GM18502 (cell line): ENCODE results near the gene RPUSD2.

Experiments
- ATAC-seq: cut with Tn5 transposase; IDR thresholded peaks from one replicate; pipeline ENCODE4 v1.9.1; 2021; ENCODE audit warnings: mild to moderate bottlenecking; ENCODE audit not compliant: unreplicated experiment, poor library complexity

Gene RPUSD2

GRCh38 chr15:40569129-40569953 is at the start of gene RPUSD2:
Gene RPUSD2, plus strand, starts transcription at chr15:40569299. Its CDS starts 39 bp downstream, at chr15:40569338.
- peak; percentile 39 for ATAC-seq

- ATAC-seq: no peak
Measured at GRCh38 chr15:40523611-40524010, 45.5 kb upstream of the RPUSD2 start.

DNA sequence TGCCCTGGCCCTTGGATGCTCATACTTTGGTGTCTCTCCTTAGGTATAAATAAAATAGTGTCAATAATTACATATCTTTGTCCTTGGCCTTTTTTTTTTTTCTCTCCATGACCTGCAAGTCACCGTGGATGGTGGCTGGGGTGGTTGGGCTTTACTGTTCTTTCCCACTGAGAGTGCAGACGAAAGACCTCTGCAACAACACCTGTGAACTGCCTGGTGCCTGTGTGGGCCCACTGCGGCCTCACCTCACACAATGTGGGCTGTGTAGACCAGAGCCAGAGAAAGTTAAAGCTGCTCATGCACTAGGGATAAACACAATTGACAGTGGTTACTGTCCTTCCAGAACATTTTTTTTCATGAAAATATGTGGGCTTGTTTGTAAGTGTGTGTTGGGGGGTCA is 43.2 kb upstream of the RPUSD2 start:
- ATAC-seq: no peak

DNA sequence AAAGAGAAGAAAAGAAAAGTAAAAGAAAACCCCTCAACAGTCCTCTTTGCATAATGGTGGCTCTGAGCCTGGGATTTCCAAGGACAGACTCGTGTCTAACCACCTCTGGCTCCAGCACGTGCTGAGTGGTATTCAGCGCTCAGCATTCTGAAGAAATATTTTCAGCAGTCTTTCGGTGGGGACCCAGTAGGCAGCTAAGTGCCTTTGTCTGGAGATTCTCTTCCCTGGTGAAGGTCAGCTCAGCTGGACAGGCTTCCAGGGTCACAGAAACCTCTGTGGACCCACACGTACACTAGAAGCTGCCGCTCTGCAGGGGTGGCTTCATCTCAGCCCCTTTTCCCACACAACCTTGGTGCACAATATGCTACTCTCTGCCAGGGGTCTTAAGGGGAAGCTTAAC is 40.3 kb upstream of the RPUSD2 start:
- ATAC-seq: no peak

GRCh38 chr15:40533763-40534364 is 35.2 kb upstream of the RPUSD2 start:
- ATAC-seq: no peak

DNA sequence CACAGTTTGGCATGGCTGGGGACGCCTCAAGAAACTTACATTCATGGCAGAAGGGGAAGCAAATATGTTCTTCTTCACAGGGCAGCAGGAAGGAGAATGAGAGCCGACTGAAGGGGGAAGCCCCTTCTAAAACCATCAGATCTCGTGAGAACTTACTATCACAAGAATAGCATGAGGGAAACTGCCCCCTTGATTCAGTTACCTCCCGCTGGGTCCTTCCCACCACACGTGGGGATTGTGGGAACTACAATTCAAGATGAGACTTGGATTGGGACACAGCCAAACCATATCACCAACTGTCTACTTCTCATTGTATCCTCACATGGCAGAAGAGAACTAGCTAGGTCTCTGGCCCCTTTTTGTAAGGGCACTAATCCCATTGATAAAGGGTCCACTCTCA is 34.7 kb upstream of the RPUSD2 start:
- ATAC-seq: no peak

- no peak for ATAC-seq
Measured at GRCh38 chr15:40536501-40536900, 32.6 kb upstream of the RPUSD2 start.

GRCh38 chr15:40538976-40539375 is 30.1 kb upstream of the RPUSD2 start:
- ATAC-seq: no peak

GRCh38 chr15:40543082-40543481 is 26.0 kb upstream of the RPUSD2 start:
- ATAC-seq: peak; percentile 36

- peak; percentile 76 for ATAC-seq
Measured at GRCh38 chr15:40543631-40544294, 25.3 kb upstream of the RPUSD2 start.

- no peak for ATAC-seq
Measured at GRCh38 chr15:40545457-40545856, 23.6 kb upstream of the RPUSD2 start.

GRCh38 chr15:40548610-40549009 is 20.5 kb upstream of the RPUSD2 start:
- no peak for ATAC-seq

DNA sequence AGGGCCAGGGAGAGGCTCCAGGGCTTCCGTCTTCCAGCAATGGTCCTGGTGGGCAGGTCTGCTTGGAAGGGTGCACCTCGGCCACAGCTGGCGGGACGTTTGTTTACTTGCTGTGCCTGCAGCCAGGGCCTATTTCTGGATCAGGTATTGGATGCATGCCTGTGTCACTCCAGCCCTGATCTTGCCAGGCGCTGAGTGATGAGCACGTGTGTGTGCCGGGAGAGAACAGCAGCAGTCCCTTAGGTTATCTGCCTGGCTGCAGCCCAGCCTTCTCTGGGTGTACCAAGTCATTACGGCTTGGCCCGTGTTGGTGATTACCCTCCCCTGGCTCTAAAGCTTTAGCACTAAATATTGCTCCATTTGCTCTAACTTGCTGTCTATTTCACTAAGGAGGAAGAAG is 19.2 kb upstream of the RPUSD2 start:
- ATAC-seq: peak; percentile 3

- ATAC-seq: peak; percentile 75
Measured at GRCh38 chr15:40550341-40551037, 18.6 kb upstream of the RPUSD2 start.

DNA sequence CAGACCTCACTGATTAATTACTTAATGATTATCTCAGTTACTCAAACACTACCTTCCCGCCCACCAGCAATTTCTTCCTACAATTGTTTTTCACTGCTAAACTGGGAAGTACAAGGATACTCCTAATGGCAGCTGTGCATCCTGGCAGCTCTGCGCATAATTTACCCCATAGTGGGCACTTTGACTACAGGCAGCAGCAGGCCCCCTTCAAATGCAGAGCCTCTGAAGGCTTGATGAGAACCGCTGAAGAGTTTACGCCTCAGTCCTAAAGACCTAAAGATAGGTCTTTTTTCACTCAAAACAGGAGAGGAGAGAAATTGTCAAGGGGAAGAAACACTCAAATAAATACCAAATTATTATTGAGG is 15.0 kb upstream of the RPUSD2 start:
- ATAC-seq: no peak

DNA sequence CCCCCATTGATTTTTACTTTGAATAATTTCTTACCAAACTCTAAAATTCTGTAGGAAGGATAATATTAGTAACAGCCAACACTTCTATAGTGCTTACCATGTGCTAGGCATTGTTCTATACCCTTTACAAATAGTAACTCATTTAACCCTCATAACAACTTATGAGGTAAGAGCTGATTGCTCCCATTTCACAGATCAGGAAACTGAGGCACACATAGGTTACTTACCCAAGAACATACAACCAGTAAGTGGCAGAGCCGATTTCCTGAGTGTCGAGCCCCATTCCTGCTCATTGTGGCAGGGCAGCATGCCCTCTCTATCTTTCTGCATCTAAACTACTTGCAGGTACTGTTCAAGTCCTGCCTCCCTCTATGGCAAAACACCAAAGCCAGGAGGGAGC is 13.2 kb upstream of the RPUSD2 start:
- no peak for ATAC-seq

- peak; percentile 13 for ATAC-seq
Measured at GRCh38 chr15:40558952-40559742, 10.0 kb upstream of the RPUSD2 start.

- ATAC-seq: no peak
Measured at GRCh38 chr15:40562691-40563090, 6.4 kb upstream of the RPUSD2 start.

DNA sequence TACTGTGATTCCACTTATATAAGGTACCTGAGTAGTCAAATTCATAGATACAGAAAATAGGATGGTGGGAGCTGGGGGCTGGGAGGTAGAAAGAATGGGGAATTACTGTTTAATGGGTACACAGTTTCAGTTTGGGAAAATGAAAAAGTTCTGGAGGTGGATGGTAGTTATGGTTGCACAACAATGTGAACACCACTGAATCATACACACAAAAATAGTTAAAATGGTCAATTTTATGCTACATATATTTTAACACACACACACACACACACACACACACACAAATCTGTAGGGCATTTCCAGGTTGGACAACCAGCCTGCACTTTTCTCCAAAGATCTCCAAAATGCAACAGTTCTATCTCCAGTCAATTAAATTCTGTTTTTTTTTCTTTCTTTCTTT is 5.7 kb upstream of the RPUSD2 start:
- no peak for ATAC-seq
